OCI-LY1 (cell line): Measurements from ENCODE around the gene LMBR1.
"Not testable (repeated sequence)": the region's sequence is repeated elsewhere in the genome, so short reads cannot be mapped to it uniquely, and the experiment has no call there.

ENCODE experiments used
- H2AFZ ChIP-seq: fragments of 200-600 bp; sonication (generic), shearing (Covaris generic); 2 replicates; pipeline ENCODE4 v1.6.0; 2014; ENCODE audit warnings: antibody characterized with exemption, mild to moderate bottlenecking, low read length
- H3F3A ChIP-seq: fragments of 200-600 bp; sonication (generic), shearing (Covaris generic); 2 replicates; pipeline ENCODE4 v1.6.0; 2014; ENCODE audit warnings: mild to moderate bottlenecking, antibody characterized with exemption, low read length, moderate library complexity; ENCODE audit not compliant: insufficient read depth
- H3K27ac ChIP-seq: fragments of 200-600 bp; sonication (generic); 2 replicates; pipeline ENCODE4 v1.5.1; 2014; ENCODE audit warnings: low read length, mixed run types, mild to moderate bottlenecking, low read depth; ENCODE audit not compliant: poor library complexity, severe bottlenecking
- H3K27me3 ChIP-seq: fragments of 200-600 bp; sonication (generic); 2 replicates; pipeline ENCODE4 v1.6.0; 2014; ENCODE audit warnings: antibody characterized with exemption, mild to moderate bottlenecking, low read length, moderate library complexity; ENCODE audit not compliant: insufficient read depth
- H3K36me3 ChIP-seq: fragments of 200-600 bp; sonication (generic); 2 replicates; pipeline ENCODE4 v1.6.1; 2014; ENCODE audit warnings: mild to moderate bottlenecking, antibody characterized with exemption, low read length, moderate library complexity, mixed read lengths; ENCODE audit not compliant: insufficient read depth
- H3K4me1 ChIP-seq: fragments of 200-600 bp; sonication (generic); 2 replicates; pipeline ENCODE4 v1.5.1; 2014; ENCODE audit warnings: mild to moderate bottlenecking, low read length, moderate library complexity; ENCODE audit not compliant: insufficient read depth, severe bottlenecking
- H3K4me2 ChIP-seq: fragments of 200-600 bp; sonication (generic), shearing (Covaris generic); 2 replicates; pipeline ENCODE4 v1.6.1; 2014; ENCODE audit warnings: low read length
- H3K4me3 ChIP-seq: fragments of 200-600 bp; sonication (generic); 2 replicates; pipeline ENCODE4 v1.5.1; 2014; ENCODE audit warnings: low read length, low read depth, mild to moderate bottlenecking, mixed read lengths; ENCODE audit not compliant: poor library complexity, severe bottlenecking
- H3K79me2 ChIP-seq: fragments of 200-600 bp; shearing (Covaris generic); 2 replicates; pipeline ENCODE4 v1.6.1; 2016; ENCODE audit warnings: mixed run types, low read length, mixed read lengths; ENCODE audit not compliant: insufficient read depth
- H3K9ac ChIP-seq: fragments of 200-600 bp; sonication (generic), shearing (Covaris generic); 2 replicates; pipeline ENCODE4 v1.6.1; 2014; ENCODE audit warnings: mild to moderate bottlenecking, low read length, mixed read lengths
- H3K9me2 ChIP-seq: fragments of 200-600 bp; sonication (generic), shearing (Covaris generic); 2 replicates; pipeline ENCODE4 v1.6.1; 2014; ENCODE audit warnings: low read depth, mild to moderate bottlenecking, low read length, mixed read lengths
- H3K9me3 ChIP-seq: fragments of 200-600 bp; shearing (Covaris generic); 2 replicates; pipeline ENCODE4 v1.6.1; 2014; ENCODE audit warnings: low read length, mixed read lengths
- H4K20me1 ChIP-seq: fragments of 200-600 bp; sonication (generic), shearing (Covaris generic); 2 replicates; pipeline ENCODE4 v1.6.0; 2016; ENCODE audit warnings: mild to moderate bottlenecking, low read length; ENCODE audit not compliant: insufficient read depth
- EZH2 ChIP-seq: fragments of 200-600 bp; sonication (generic), shearing (Covaris generic); IDR thresholded peaks from 2 replicates; pipeline ENCODE4 v1.8.0; 2017; ENCODE audit warnings: borderline replicate concordance, mixed run types, mild to moderate bottlenecking, antibody characterized with exemption, low read length, moderate library complexity, mixed read lengths
- TF ChIP-seq, protein P1 (sequence below): fragments of 200-600 bp; sonication (generic), shearing (Covaris generic); IDR thresholded peaks from 2 replicates; pipeline ENCODE4 v1.5.1; 2017; ENCODE audit warnings: mild to moderate bottlenecking, antibody characterized with exemption, low read length, moderate library complexity, mixed read lengths

LMBR1 gene

GRCh38 chr7:156640257-156640948 lies 252.6 kb downstream of the LMBR1 start, which contains the start of gene RNF32:
Gene RNF32 (plus strand): TSS chr7:156640774. CDS start chr7:156643878, 3,104 bp downstream.
- TF ChIP-seq EZH2, result no peak
- TF ChIP-seq, protein P1, sequence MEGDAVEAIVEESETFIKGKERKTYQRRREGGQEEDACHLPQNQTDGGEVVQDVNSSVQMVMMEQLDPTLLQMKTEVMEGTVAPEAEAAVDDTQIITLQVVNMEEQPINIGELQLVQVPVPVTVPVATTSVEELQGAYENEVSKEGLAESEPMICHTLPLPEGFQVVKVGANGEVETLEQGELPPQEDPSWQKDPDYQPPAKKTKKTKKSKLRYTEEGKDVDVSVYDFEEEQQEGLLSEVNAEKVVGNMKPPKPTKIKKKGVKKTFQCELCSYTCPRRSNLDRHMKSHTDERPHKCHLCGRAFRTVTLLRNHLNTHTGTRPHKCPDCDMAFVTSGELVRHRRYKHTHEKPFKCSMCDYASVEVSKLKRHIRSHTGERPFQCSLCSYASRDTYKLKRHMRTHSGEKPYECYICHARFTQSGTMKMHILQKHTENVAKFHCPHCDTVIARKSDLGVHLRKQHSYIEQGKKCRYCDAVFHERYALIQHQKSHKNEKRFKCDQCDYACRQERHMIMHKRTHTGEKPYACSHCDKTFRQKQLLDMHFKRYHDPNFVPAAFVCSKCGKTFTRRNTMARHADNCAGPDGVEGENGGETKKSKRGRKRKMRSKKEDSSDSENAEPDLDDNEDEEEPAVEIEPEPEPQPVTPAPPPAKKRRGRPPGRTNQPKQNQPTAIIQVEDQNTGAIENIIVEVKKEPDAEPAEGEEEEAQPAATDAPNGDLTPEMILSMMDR, result no peak

DNA sequence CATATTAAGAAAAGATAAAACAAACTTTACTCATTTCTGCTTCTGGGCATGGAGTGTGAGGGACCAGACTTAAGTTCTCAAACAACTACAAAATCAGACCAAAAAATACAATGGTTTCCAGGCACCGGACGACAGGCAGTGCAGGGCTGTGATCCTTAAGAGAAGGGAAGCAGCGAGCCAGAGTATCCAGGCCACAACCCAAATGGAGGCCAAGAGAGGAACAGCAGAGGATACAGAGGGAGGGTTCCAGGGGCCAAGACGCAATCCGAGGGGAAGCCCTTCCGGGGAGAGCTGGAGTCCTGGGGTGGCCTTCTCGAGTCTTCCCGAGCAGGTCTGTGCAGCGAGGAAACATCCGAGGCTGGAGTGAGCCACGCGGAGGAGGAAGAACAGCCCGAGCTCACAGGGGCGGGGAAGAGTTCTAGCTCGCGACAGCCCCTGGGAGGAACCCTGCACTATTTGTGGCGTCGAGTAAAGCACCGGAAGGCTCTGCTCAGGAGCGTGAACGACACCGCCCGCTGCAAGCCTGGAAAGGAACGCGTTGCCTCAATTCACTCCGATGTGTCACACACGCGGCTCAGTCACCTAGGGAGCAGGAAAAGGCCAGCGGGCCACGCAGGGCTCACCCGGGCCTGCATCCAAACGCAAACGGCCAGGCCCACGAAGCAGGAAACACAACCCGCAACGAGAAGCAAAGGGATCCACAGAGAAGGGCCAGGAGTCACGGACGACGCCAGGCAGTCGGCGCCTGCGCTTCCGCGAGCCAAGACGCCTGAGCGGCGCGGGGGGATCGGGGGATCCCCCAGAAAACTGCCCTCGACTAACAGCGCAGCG lies 253.3 kb downstream of the LMBR1 start:
- peak overlapping the region; percentile 71 for H3K4me3 ChIP-seq
- no peak overlapping the region; the same call in 1 of the 2 replicates for H3K9ac ChIP-seq
- no peaks in the 10 kb centered on the region for H4K20me1 ChIP-seq
- H3K79me2 ChIP-seq, result no peaks in the 10 kb centered on the region
- H3K4me2 ChIP-seq, result peak overlapping the region; percentile 47
- H3K27ac ChIP-seq, result no peak overlapping the region
- no peak for TF ChIP-seq EZH2
- TF ChIP-seq, protein P1, result no peak
- peaks cover 16% of the 10 kb centered on the region for H3K4me1 ChIP-seq
- no peak overlapping the region for H2AFZ ChIP-seq
- H3K27me3 ChIP-seq, result no peaks in the 10 kb centered on the region
- no peaks in the 10 kb centered on the region for H3K36me3 ChIP-seq
- H3K9me3 ChIP-seq, result no peaks in the 10 kb centered on the region; the same call in 1 of the 2 replicates
- H3K9me2 ChIP-seq, result no peaks in the 10 kb centered on the region
- no peaks in the 10 kb centered on the region for H3F3A ChIP-seq

More at GRCh38 chr7:156640257-156640948, 252.6 kb downstream of the LMBR1 start, which contains the start of gene RNF32:
- Histone ChIP-seq H3K9me3 (no peaks in the 10 kb centered on the region; the same call in 1 of the 2 replicates), H3K27me3 (no peaks in the 10 kb centered on the region), H4K20me1 (no peaks in the 10 kb centered on the region), H3K4me2 (peak within 1 kb of the TSS; percentile 70), H3K4me1 (peaks cover 16% of the 10 kb centered on the region), H3K4me3 (peak within 1 kb of the TSS; percentile 71), H2AFZ (peak within 1 kb of the TSS; percentile 38; the same call in 1 of the 2 replicates), H3K27ac (no peak within 1 kb of the TSS), H3F3A (no peaks in the 10 kb centered on the region), H3K9me2 (no peaks in the 10 kb centered on the region), H3K79me2 (no peaks in the 10 kb centered on the region), H3K36me3 (no peaks in the 10 kb centered on the region), H3K9ac (peak within 1 kb of the TSS; percentile 75)

DNA sequence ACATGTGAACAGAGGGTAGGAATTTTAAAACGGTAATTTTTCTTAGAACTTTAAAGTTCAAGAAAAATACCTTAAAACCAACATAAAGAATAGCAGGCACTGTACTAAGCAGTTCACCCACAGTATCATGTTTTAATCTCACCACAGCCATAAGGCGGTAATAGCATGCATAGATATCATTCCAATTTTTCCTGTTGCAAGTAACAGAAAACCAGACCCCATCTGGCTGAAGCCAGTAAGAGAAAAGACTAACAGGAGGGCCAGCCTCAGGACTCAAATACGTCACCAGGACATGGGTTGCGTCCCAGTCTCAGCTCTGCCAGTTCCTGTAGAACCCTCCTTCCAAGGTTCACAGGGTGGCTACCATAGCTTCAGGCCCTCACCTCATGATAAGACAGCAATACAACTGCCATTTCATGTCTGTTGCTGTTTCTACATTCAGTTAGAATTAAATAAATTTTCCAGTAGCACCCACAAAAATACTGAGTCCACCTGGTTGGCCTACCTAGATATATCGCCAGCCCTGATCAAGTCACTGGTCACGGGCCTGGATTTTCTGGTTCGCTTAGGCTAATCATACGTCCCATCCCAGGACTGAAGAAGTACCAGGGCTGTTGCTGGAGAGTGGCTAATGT lies 254.4 kb downstream of the LMBR1 start:
- H3K79me2 ChIP-seq, result no peaks in the 10 kb centered on the region
- TF ChIP-seq, protein P1, result no peak
- TF ChIP-seq EZH2, result no peak
- no peaks in the 10 kb centered on the region for H3K9me2 ChIP-seq
- H3K4me3 ChIP-seq, result no peak overlapping the region
- no peaks in the 10 kb centered on the region for H4K20me1 ChIP-seq
- no peak overlapping the region for H3K4me2 ChIP-seq
- H3K36me3 ChIP-seq, result no peaks in the 10 kb centered on the region
- no peaks in the 10 kb centered on the region for H3K27me3 ChIP-seq
- no peak overlapping the region for H3K9ac ChIP-seq
- no peak overlapping the region for H3K27ac ChIP-seq
- peaks cover 16% of the 10 kb centered on the region for H3K4me1 ChIP-seq
- H2AFZ ChIP-seq, result no peak overlapping the region
- no peaks in the 10 kb centered on the region for H3F3A ChIP-seq
- no peaks in the 10 kb centered on the region; the same call in 1 of the 2 replicates for H3K9me3 ChIP-seq

GRCh38 chr7:156637093-156637492 lies 255.9 kb downstream of the LMBR1 start:
- H3K4me3 ChIP-seq, H3F3A ChIP-seq, H2AFZ ChIP-seq, H3K27me3 ChIP-seq, H3K27ac ChIP-seq, H4K20me1 ChIP-seq, H3K79me2 ChIP-seq, H3K9me3 ChIP-seq, H3K36me3 ChIP-seq, H3K9me2 ChIP-seq, H3K4me2 ChIP-seq, H3K9ac ChIP-seq: not testable (repeated sequence)
- peaks cover 16% of the 10 kb centered on the region for H3K4me1 ChIP-seq
